SK-N-SH treated with all-trans-retinoic acid at 6 μM for 48 hours (cell line): ENCODE data around the gene AMN.

Experiments
- ATAC-seq: fragments of 200-7000 bp; cut with Tn5 transposase; 3 replicates; pipeline ENCODE4 v1.9.1; 2020; ENCODE audit warnings: mild to moderate bottlenecking, moderate library complexity
- ARNTL ChIP-seq: fragments of 450-650 bp; formaldehyde crosslinking; IDR thresholded peaks from 2 replicates; pipeline ENCODE4 v1.5.0; 2020; ENCODE audit warnings: low read depth, mild to moderate bottlenecking, moderate library complexity, borderline replicate concordance
- BACH2 ChIP-seq: fragments of 250-450 bp; sonication (Bioruptor Pico); IDR thresholded peaks from 2 replicates; pipeline ENCODE4 v1.9.0; 2021; ENCODE audit warnings: mild to moderate bottlenecking, borderline replicate concordance
- CSDC2 ChIP-seq: fragments of 250-450 bp; sonication (Bioruptor Pico); IDR thresholded peaks from 2 replicates; pipeline ENCODE4 v1.5.0; 2020; ENCODE audit warnings: mild to moderate bottlenecking, moderate library complexity
- ESRRG ChIP-seq: fragments of 250-450 bp; sonication (Bioruptor Pico); IDR thresholded peaks from 2 replicates; pipeline ENCODE4 v1.6.1; 2021; ENCODE audit warnings: mild to moderate bottlenecking
- GLIS3 ChIP-seq: fragments of 250-450 bp; sonication (Bioruptor Pico); IDR thresholded peaks from 2 replicates; pipeline ENCODE4 v1.5.0; 2020; ENCODE audit warnings: mild to moderate bottlenecking, moderate library complexity
- ISL1 ChIP-seq: fragments of 250-450 bp; sonication (Bioruptor Pico); IDR thresholded peaks from 2 replicates; pipeline ENCODE4 v2.1.2; 2022; ENCODE audit warnings: mild to moderate bottlenecking, moderate library complexity
- PPARA ChIP-seq: fragments of 250-450 bp; sonication (Bioruptor Pico); IDR thresholded peaks from 2 replicates; pipeline ENCODE4 v1.5.0; 2020; ENCODE audit warnings: mild to moderate bottlenecking, borderline replicate concordance
- RARB ChIP-seq: fragments of 250-450 bp; sonication (Bioruptor Pico); IDR thresholded peaks from 2 replicates; pipeline ENCODE4 v1.8.0; 2021; ENCODE audit warnings: mild to moderate bottlenecking, moderate library complexity
- SNAI2 ChIP-seq: fragments of 250-450 bp; sonication (Bioruptor Pico); IDR thresholded peaks from 2 replicates; pipeline ENCODE4 v1.5.0; 2020; ENCODE audit warnings: mild to moderate bottlenecking, moderate library complexity
- TOX ChIP-seq: fragments of 250-450 bp; sonication (Bioruptor Pico); IDR thresholded peaks from 2 replicates; pipeline ENCODE4 v1.8.0; 2021; ENCODE audit warnings: mild to moderate bottlenecking, moderate library complexity, borderline replicate concordance
- ZC3H10 ChIP-seq: fragments of 250-450 bp; sonication (Bioruptor Pico); IDR thresholded peaks from 2 replicates; pipeline ENCODE4 v1.5.1; 2021; ENCODE audit warnings: mild to moderate bottlenecking, moderate library complexity
- ZFP3 ChIP-seq: fragments of 250-450 bp; sonication (Bioruptor Pico); IDR thresholded peaks from 2 replicates; pipeline ENCODE4 v1.5.0; 2020; ENCODE audit warnings: mild to moderate bottlenecking, moderate library complexity
- ZFP30 ChIP-seq: fragments of 450-650 bp; formaldehyde crosslinking; IDR thresholded peaks from 2 replicates; pipeline ENCODE4 v1.5.0; 2022; ENCODE audit warnings: mild to moderate bottlenecking, moderate library complexity
- ZNF565 ChIP-seq: fragments of 450-650 bp; formaldehyde crosslinking; conservative IDR thresholded peaks from 2 replicates; pipeline ENCODE4 v1.5.0; 2020; ENCODE audit warnings: low read depth, mild to moderate bottlenecking, moderate library complexity
- ZNF70 ChIP-seq: fragments of 450-650 bp; formaldehyde crosslinking; IDR thresholded peaks from 2 replicates; pipeline ENCODE4 v1.5.0; 2020; ENCODE audit warnings: mild to moderate bottlenecking, moderate library complexity
- TF ChIP-seq, protein P1 (sequence below): fragments of 250-450 bp; sonication (Bioruptor Pico); IDR thresholded peaks from 2 replicates; pipeline ENCODE4 v1.5.1; 2021; ENCODE audit warnings: mild to moderate bottlenecking, moderate library complexity
- TF ChIP-seq, protein P2 (sequence below): fragments of 250-450 bp; sonication (Bioruptor Pico); IDR thresholded peaks from 2 replicates; pipeline ENCODE4 v1.8.0; 2021; ENCODE audit warnings: low read depth, mild to moderate bottlenecking, moderate library complexity, borderline replicate concordance
- TF ChIP-seq, protein P3 (sequence below): fragments of 250-450 bp; sonication (Bioruptor Pico); IDR thresholded peaks from 2 replicates; pipeline ENCODE4 v1.8.0; 2020; ENCODE audit warnings: mild to moderate bottlenecking, moderate library complexity, borderline replicate concordance
- TF ChIP-seq, protein P4 (sequence below): fragments of 250-450 bp; sonication (Bioruptor Pico); IDR thresholded peaks from 2 replicates; pipeline ENCODE4 v1.5.0; 2020; ENCODE audit warnings: mild to moderate bottlenecking, moderate library complexity
- TF ChIP-seq, protein P5 (sequence below): fragments of 250-450 bp; sonication (Bioruptor Pico); IDR thresholded peaks from 2 replicates; pipeline ENCODE4 v1.5.1; 2020; ENCODE audit warnings: low read depth, mild to moderate bottlenecking, moderate library complexity

AMN gene

DNA sequence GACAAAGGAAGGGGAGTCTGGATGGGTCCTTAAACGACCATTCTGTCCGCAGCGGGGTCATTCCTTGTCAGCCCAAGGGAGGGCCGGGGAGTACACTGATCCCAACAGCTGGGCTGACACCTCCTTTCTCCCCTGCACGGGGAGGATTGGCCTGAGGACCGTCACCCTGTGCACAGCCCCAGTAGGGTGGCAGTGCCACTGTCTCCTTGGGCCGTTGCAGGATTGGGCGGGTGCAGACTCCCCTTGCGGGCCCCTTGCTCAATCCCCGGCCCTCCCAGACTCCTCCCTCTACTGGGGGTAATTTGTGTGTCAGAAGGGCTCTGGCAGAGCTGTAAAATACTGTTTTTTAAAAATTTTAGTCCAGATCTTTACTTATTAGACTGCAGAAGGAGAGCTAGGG lies 12.6 kb upstream of the AMN start:
- TF ChIP-seq ZNF565 (CRISPR knock-in tag) (no peak), ISL1 (CRISPR knock-in tag) (no peak), GLIS3 (CRISPR knock-in tag) (no peak), RARB (CRISPR knock-in tag) (no peak), ZFP3 (CRISPR knock-in tag) (no peak), ARNTL (CRISPR knock-in tag) (no peak), ZNF70 (CRISPR knock-in tag) (no peak), ESRRG (CRISPR knock-in tag) (no peak)
- TF ChIP-seq, protein P1, sequence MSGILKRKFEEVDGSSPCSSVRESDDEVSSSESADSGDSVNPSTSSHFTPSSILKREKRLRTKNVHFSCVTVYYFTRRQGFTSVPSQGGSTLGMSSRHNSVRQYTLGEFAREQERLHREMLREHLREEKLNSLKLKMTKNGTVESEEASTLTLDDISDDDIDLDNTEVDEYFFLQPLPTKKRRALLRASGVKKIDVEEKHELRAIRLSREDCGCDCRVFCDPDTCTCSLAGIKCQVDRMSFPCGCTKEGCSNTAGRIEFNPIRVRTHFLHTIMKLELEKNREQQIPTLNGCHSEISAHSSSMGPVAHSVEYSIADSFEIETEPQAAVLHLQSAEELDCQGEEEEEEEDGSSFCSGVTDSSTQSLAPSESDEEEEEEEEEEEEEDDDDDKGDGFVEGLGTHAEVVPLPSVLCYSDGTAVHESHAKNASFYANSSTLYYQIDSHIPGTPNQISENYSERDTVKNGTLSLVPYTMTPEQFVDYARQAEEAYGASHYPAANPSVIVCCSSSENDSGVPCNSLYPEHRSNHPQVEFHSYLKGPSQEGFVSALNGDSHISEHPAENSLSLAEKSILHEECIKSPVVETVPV (CRISPR knock-in tag) = no peak
- TF ChIP-seq, protein P2, sequence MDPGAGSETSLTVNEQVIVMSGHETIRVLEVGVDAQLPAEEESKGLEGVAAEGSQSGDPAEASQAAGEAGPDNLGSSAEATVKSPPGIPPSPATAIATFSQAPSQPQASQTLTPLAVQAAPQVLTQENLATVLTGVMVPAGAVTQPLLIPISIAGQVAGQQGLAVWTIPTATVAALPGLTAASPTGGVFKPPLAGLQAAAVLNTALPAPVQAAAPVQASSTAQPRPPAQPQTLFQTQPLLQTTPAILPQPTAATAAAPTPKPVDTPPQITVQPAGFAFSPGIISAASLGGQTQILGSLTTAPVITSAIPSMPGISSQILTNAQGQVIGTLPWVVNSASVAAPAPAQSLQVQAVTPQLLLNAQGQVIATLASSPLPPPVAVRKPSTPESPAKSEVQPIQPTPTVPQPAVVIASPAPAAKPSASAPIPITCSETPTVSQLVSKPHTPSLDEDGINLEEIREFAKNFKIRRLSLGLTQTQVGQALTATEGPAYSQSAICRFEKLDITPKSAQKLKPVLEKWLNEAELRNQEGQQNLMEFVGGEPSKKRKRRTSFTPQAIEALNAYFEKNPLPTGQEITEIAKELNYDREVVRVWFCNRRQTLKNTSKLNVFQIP (CRISPR knock-in tag) = no peak
- TF ChIP-seq, all 23 proteins: peak for 0
- no peak for ATAC-seq

DNA sequence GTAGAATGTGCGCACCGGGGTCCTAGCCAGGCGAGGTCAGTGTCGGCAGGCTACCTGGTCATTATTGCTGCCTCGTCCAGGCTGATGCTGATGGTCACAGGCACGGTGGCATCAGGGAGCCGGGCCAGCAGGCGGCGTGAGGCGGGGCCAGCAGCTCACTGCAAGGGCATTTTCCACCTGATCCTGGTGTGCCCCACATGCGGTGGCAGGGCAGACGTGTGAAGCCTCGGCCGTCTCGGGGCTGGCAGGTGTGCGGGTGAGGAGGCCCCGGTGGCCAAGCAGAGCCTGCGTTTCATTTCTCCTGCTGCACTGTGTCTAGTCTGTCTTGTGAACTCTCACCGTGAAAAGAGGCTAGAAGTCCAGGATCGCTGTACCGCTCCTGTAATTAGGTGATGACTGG lies 12.0 kb upstream of the AMN start:
- TF ChIP-seq ZFP3 (CRISPR knock-in tag) (no peak), ZNF70 (CRISPR knock-in tag) (no peak), GLIS3 (CRISPR knock-in tag) (no peak), PPARA (CRISPR knock-in tag) (no peak), ZNF565 (CRISPR knock-in tag) (no peak), ZC3H10 (CRISPR knock-in tag) (no peak), ISL1 (CRISPR knock-in tag) (no peak), ARNTL (CRISPR knock-in tag) (no peak), ZFP30 (CRISPR knock-in tag) (no peak), SNAI2 (CRISPR knock-in tag) (no peak), RARB (CRISPR knock-in tag) (no peak), CSDC2 (no peak), BACH2 (no peak), TOX (CRISPR knock-in tag) (no peak), ESRRG (CRISPR knock-in tag) (no peak)
- TF ChIP-seq, protein P3, sequence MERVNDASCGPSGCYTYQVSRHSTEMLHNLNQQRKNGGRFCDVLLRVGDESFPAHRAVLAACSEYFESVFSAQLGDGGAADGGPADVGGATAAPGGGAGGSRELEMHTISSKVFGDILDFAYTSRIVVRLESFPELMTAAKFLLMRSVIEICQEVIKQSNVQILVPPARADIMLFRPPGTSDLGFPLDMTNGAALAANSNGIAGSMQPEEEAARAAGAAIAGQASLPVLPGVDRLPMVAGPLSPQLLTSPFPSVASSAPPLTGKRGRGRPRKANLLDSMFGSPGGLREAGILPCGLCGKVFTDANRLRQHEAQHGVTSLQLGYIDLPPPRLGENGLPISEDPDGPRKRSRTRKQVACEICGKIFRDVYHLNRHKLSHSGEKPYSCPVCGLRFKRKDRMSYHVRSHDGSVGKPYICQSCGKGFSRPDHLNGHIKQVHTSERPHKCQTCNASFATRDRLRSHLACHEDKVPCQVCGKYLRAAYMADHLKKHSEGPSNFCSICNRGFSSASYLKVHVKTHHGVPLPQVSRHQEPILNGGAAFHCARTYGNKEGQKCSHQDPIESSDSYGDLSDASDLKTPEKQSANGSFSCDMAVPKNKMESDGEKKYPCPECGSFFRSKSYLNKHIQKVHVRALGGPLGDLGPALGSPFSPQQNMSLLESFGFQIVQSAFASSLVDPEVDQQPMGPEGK (CRISPR knock-in tag) = no peak
- TF ChIP-seq, protein P4, sequence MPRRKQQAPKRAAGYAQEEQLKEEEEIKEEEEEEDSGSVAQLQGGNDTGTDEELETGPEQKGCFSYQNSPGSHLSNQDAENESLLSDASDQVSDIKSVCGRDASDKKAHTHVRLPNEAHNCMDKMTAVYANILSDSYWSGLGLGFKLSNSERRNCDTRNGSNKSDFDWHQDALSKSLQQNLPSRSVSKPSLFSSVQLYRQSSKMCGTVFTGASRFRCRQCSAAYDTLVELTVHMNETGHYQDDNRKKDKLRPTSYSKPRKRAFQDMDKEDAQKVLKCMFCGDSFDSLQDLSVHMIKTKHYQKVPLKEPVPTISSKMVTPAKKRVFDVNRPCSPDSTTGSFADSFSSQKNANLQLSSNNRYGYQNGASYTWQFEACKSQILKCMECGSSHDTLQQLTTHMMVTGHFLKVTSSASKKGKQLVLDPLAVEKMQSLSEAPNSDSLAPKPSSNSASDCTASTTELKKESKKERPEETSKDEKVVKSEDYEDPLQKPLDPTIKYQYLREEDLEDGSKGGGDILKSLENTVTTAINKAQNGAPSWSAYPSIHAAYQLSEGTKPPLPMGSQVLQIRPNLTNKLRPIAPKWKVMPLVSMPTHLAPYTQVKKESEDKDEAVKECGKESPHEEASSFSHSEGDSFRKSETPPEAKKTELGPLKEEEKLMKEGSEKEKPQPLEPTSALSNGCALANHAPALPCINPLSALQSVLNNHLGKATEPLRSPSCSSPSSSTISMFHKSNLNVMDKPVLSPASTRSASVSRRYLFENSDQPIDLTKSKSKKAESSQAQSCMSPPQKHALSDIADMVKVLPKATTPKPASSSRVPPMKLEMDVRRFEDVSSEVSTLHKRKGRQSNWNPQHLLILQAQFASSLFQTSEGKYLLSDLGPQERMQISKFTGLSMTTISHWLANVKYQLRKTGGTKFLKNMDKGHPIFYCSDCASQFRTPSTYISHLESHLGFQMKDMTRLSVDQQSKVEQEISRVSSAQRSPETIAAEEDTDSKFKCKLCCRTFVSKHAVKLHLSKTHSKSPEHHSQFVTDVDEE (CRISPR knock-in tag) = no peak
- TF ChIP-seq, protein P5, sequence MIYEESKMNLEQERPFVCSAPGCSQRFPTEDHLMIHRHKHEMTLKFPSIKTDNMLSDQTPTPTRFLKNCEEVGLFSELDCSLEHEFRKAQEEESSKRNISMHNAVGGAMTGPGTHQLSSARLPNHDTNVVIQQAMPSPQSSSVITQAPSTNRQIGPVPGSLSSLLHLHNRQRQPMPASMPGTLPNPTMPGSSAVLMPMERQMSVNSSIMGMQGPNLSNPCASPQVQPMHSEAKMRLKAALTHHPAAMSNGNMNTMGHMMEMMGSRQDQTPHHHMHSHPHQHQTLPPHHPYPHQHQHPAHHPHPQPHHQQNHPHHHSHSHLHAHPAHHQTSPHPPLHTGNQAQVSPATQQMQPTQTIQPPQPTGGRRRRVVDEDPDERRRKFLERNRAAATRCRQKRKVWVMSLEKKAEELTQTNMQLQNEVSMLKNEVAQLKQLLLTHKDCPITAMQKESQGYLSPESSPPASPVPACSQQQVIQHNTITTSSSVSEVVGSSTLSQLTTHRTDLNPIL (CRISPR knock-in tag) = no peak
- TF ChIP-seq, protein P1 (CRISPR knock-in tag) = no peak
- TF ChIP-seq, protein P2 (CRISPR knock-in tag) = no peak
- TF ChIP-seq, all 23 proteins: peak for 0
- no peak for ATAC-seq
